HG03378 (cell line): ENCODE measurements around the gene ANXA6.
A peak's percentile ranks its signal among the peaks of the same experiment; 100 is the strongest.

Experiments
- ATAC-seq: cut with Tn5 transposase; IDR thresholded peaks from one replicate; pipeline ENCODE4 v1.9.1; 2021; ENCODE audit warnings: mild to moderate bottlenecking, moderate library complexity; ENCODE audit not compliant: unreplicated experiment

Gene ANXA6

GRCh38 chr5:151067632-151068432 lies 89.7 kb downstream of the ANXA6 start:
- no peak for ATAC-seq

DNA sequence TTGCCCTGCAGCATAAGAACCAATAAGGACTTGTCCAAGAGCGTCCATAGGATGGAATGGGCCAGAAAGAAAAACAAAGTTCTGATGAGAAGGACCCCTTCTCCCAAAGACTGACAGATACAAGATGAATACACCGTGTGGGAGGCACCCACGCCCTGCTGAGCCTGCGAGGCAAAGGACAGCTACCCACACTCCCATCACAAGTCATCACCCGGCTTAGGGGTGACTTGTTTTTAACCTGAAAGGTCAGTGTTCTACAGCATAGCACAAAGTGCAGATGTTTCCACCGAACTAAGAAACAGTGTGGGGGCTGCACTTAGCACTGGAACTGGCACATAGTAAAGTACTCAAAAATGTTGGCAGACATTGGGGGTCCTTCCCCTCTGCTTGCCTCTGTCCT lies 90.7 kb downstream of the ANXA6 start:
- no peak for ATAC-seq

DNA sequence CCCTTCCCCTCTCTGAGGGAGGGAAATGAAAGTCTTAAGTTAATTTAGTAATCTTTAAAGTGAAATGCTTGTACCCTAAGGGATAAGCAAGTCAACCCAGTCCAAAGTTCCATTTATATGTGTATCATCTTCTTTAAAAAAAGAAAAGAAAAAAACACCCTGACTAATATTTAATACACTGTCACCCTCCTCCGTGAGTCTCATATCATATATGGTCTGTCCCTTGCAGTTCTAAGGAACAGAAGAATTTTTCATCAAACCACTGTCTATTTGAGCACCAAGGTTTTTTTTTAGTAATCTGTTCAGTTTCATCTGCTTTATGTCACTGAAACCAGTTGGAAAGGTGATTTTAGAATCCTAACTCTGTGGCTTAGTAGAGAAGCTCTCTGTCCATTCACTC lies 92.0 kb downstream of the ANXA6 start:
- no peak for ATAC-seq

DNA sequence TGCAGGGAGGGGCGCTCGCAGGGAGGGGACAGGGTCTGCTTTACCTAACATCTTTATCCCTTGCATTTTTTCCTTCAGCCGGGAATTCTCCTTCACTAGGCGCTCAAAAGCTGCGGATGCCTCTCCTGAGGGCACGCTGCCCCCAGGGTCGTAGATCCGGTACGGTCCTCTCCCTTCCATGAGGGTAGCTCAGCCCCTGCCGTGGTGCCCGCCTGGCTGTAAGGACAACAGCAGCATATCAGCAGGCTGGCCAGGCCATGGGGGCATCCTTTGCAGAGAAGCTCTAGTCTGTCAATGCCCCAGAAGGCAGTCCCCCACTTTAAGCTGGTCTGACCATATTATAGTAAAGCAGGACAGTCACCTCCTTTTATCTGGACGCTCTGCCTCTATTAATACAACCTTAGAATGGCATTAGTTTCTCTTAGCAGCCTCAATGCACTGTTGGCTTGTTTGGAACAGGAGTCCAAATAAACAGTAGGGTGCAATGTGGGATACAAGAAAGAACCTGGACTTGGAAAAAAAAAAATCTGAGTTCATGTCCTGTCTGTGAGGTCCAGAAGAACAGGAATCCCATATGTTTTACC lies 92.6 kb downstream of the ANXA6 start:
- no peak for ATAC-seq

- ATAC-seq: no peak
Observed at GRCh38 chr5:151063142-151063989, 94.2 kb downstream of the ANXA6 start.

DNA sequence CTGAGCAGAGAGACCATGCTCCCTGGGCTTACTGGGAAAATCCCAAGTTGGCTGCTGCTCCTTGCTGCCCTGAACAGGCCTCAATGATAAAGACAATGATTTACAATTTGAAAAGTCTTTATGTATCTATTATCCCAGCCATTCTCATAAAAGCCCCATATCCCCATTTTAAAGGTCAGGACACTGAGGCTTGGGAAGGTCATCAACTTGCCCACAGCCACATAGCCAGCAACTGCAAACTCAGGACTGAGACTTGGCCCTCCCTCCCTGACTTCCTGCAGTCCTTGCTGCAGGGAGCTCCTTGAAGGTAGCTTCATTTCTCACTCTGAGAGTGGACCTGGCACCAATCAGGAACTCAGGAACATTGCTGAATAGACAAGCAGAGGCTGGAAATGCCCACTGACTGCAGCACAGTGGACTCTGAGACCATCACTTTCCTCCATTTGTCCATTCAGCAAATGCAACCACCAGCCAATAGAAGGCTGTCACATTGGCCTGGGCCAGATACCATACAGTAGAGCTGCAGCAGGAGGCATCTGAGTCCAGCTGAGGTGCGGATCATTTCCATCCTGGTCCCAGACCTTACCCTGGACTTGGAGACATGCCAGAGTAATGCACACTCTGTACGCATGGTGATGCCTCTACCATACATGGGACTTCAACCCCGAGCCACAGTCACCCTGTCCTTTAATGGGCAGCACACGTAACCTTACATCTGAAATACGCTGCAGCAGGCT lies 95.0 kb downstream of the ANXA6 start:
- ATAC-seq: no peak

DNA sequence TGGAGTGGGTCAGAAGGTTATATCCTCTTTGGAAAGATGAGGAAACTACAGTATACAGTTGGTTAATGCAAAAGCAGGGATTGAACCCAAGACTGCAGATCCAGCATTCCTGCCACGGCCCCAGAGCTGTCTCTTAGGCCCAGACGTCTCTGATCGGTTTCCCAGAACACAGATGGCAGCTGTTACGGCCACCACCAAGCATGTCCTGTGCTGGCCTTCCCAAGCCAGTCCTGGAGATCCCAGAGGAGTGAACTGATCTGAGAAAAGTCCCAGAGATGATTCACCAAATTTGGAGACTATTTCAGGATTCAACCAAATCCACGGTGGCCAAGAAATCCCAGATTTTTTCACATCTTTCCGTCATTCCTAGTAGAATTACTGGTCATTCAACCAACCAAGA lies 96.8 kb downstream of the ANXA6 start:
- no peak for ATAC-seq

- no peak for ATAC-seq
Observed at GRCh38 chr5:151058891-151059489, 98.6 kb downstream of the ANXA6 start.

DNA sequence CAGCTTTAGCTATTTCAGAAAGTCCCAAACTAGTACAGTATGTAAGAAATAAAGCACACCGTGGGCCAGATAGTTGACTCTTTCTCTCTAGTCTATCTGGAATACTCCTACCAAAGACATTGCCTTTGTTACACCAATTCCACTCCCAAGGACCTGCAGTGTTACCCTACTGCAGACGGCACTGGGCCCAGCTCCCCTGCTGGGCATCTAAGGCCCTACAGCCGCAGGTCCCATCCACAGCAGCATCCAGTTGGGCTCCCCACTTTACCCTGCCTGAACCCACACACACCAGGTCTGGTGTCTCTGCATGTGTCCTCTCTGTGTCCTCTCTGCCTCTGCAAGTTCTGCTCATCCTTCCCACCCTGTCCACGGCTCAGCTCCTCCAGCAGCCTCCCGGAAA lies 99.3 kb downstream of the ANXA6 start:
- no peak for ATAC-seq

DNA sequence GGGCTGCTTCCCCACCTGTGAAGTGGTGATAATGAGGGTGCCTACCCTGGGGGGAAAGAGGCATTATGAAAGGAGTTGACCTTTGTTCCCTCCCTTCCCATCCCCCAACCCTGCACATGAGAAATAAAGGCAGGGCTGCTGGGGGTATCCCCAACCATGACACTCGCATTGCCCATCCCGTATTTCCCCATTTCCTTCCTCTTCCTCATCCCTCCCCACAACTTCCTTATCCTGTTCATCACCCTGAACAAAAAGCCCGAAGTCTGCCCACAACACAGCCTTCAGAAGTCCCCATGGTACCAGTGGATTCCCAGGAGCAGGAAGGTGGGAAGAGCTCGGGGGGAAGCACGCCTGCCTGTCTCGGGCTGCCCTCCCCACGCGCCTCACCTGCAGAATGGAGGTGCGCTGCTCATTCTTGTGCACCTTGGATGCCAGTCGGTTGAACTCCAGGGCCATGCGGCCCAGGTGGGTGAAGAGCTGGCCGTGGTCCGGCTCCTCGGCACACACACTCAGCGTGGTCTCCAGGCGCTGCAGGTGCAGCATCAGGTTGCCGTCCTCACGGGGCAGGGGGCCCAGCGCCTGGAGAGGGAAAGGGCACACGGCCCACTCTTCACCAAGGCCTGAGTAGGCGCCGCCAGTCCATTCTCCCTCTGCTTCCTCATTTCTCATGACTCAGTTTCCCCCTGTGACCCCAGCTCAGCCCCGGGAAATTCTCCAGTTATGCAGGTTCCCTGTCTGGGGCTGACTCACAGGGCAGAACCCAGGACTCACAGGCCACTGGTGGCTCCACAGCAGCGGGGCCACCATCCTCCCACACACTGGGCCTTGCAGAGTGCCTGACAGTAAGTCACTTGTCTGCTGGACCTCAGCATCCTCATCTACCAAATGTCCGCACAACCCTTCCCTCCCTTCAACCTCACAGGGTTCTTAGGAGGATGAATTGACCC lies 100.9 kb downstream of the ANXA6 start:
- no peak for ATAC-seq

DNA sequence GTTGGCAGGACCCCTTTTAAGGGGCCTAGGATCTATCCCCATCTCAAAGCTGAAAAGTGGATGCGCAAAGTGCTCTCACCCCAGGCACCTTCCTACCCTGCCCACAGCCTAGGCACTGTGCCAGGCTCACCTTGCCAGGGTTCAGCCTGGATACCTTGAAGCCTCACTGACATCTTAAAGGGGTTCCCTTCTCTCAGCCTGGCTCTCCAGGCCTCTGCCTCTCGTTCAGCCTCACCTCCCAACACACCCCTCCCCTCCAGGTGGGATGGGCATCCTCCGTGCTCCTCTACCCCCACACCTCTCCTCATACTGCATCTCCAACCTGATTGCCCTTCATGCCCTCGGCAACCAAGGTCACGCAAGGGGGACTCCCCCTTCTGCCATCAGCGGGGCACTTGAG lies 102.2 kb downstream of the ANXA6 start:
- no peak for ATAC-seq

GRCh38 chr5:151054709-151055108 lies 102.9 kb downstream of the ANXA6 start:
- no peak for ATAC-seq

- ATAC-seq: no peak
Observed at GRCh38 chr5:151053796-151054462, 103.7 kb downstream of the ANXA6 start.

- ATAC-seq: no peak
Observed at GRCh38 chr5:151052836-151053235, 104.7 kb downstream of the ANXA6 start.

DNA sequence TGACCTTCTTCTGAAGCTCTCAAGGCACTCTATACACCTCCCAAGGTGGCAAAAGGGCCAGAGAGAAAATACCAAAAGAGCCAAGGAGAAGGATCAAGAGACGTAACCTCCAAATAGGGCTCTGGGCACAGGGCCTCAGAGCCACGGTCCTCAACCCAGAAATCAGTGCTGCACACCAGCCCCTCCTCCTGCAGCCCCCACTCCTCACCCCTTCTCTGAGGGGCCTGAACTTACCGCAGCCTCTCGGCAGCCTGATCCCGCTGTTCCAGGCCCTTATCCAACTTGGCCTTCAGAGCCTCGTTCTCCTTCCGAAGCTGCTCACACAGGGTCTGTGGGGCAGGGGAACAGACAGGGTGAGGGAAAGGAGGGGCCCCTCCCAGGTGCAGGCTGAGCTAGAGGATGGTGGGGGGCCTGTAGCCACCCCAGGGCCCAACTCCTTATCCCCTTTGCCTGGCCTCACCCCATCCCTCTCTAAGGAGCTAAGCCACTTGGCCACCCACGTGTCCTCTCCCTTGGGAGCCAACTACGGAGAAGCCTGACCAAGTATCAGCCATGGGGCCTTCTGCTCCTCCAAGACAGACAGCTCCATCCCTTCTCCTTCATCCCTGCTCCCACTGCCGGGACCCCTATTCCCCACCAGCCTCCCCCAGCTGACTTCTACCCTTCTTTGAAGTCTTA lies 105.5 kb downstream of the ANXA6 start:
- no peak for ATAC-seq

- ATAC-seq: peak; percentile 74
Observed at GRCh38 chr5:151051066-151051930, 106.3 kb downstream of the ANXA6 start.
